Retina (tissue), 1 donor: ENCODE results near the gene IL17RC.
A peak's percentile ranks its signal among the peaks of the same experiment; 100 is the strongest.
"Not testable (repeated sequence)": the region's sequence is repeated elsewhere in the genome, so short reads cannot be mapped to it uniquely, and the experiment has no call there.

Experiments used
- DNase-seq: peaks from one replicate; pipeline ENCODE4 v3.0.0-alpha.2; 2016

Gene IL17RC

GRCh38 chr3:9917820-9918219, 922 bp downstream of the IL17RC start:
- no peak for DNase-seq

- no peak for DNase-seq
Observed at GRCh38 chr3:9918261-9919038, 1.6 kb downstream of the IL17RC start.

- no peak for DNase-seq
Observed at GRCh38 chr3:9928158-9928557, 11.3 kb downstream of the IL17RC start.

GRCh38 chr3:9930804-9931418, 14.0 kb downstream of the IL17RC start:
- no peak for DNase-seq

GRCh38 chr3:9932535-9932842, 15.6 kb downstream of the IL17RC start:
- no peak for DNase-seq

- peak; percentile 92 for DNase-seq
Observed at GRCh38 chr3:9932843-9933560, 16.1 kb downstream of the IL17RC start.

GRCh38 chr3:9933561-9934234, 16.8 kb downstream of the IL17RC start, which contains the start of gene CRELD1:
Gene CRELD1 (plus strand): TSS chr3:9933834. CDS start chr3:9934439, 605 bp downstream.
- DNase-seq: peak; percentile 98

- no peak for DNase-seq
Observed at GRCh38 chr3:9934235-9934621, 17.3 kb downstream of the IL17RC start.

GRCh38 chr3:9934993-9935392, 18.1 kb downstream of the IL17RC start:
- no peak for DNase-seq

- DNase-seq: no peak
Observed at GRCh38 chr3:9935966-9936510, 19.1 kb downstream of the IL17RC start.

- no peak for DNase-seq
Observed at GRCh38 chr3:9937486-9938238, 20.8 kb downstream of the IL17RC start.

GRCh38 chr3:9938966-9939365, 22.1 kb downstream of the IL17RC start:
- DNase-seq: no peak

- DNase-seq: not testable (repeated sequence)
Observed at GRCh38 chr3:9939906-9940305, 23.0 kb downstream of the IL17RC start.

GRCh38 chr3:9940746-9941145, 23.8 kb downstream of the IL17RC start:
- DNase-seq: no peak

- no peak for DNase-seq
Observed at GRCh38 chr3:9942164-9942563, 25.3 kb downstream of the IL17RC start.

- DNase-seq: no peak
Observed at GRCh38 chr3:9942934-9943690, 26.2 kb downstream of the IL17RC start.

- no peak for DNase-seq
Observed at GRCh38 chr3:9944271-9944670, 27.4 kb downstream of the IL17RC start.

GRCh38 chr3:9945358-9945757, 28.5 kb downstream of the IL17RC start:
- no peak for DNase-seq

GRCh38 chr3:9946112-9947024, 29.5 kb downstream of the IL17RC start:
- peak; percentile 96 for DNase-seq
